ENCODE measurements around the gene FCRLB.
A peak's percentile ranks its signal among the peaks of the same experiment; 100 is the strongest.

The FCRLB gene

GRCh38 chr1:161766102-161766981, 45.0 kb downstream of the FCRLB start, which contains the start of gene ATF6 (continued):
- TF ChIP-seq ZSCAN5A (tag by site-specific recombination; IDR thresholded peaks at IDR 0.05) (0 out of 2 replicates have a peak, but pooled peaks have one; percentile 51), ZNF521 (tag by site-specific recombination; IDR thresholded peaks at IDR 0.05) (no peak), ZFP3 (tag by site-specific recombination; IDR thresholded peaks at IDR 0.05; ENCODE audit: low read depth) (no peak), ZNF169 (tag by site-specific recombination; IDR thresholded peaks at IDR 0.05) (no peak), ZNF48 (tag by site-specific recombination; IDR thresholded peaks at IDR 0.05) (no peak), YY1 (tag by site-specific recombination; IDR thresholded peaks at IDR 0.05) (peak; percentile 69; the same call in 1 of the 2 replicates), ZNF302 (tag by site-specific recombination; IDR thresholded peaks at IDR 0.05; ENCODE audit: low read depth) (no peak), ZNF114 (tag by site-specific recombination; IDR thresholded peaks at IDR 0.05) (no peak), TCF7L2 (IDR thresholded peaks at IDR 0.05; ENCODE audit: borderline replicate concordance, low read depth, low read length) (no peak), ZNF174 (tag by site-specific recombination; IDR thresholded peaks at IDR 0.05) (no peak), ZNF501 (tag by site-specific recombination; IDR thresholded peaks at IDR 0.05) (peak; percentile 81), ZBTB21 (tag by site-specific recombination; IDR thresholded peaks at IDR 0.05) (peak; percentile 97), ZNF626 (tag by site-specific recombination; IDR thresholded peaks at IDR 0.05) (no peak), ZBTB8A (tag by site-specific recombination; IDR thresholded peaks at IDR 0.05) (peak; percentile 49; the same call in 1 of the 2 replicates), ZNF202 (tag by site-specific recombination; IDR thresholded peaks at IDR 0.05; ENCODE audit: borderline replicate concordance) (no peak), ZNF449 (tag by site-specific recombination; IDR thresholded peaks at IDR 0.05) (peak; percentile 30; the same call in 1 of the 2 replicates), PRDM4 (tag by site-specific recombination; IDR thresholded peaks at IDR 0.05) (peak; percentile 77), ZSCAN23 (tag by site-specific recombination; IDR thresholded peaks at IDR 0.05) (0 out of 2 replicates have a peak, but pooled peaks have one; percentile 13), SP3 (tag by site-specific recombination; IDR thresholded peaks at IDR 0.05) (peak; percentile 50; the same call in 1 of the 2 replicates), ZNF211 (tag by site-specific recombination; IDR thresholded peaks at IDR 0.05; ENCODE audit: low read depth) (no peak), GLIS2 (tag by site-specific recombination; IDR thresholded peaks at IDR 0.05) (no peak), ZNF776 (tag by site-specific recombination; IDR thresholded peaks at IDR 0.05; ENCODE audit: borderline replicate concordance) (no peak), ZNF16 (tag by site-specific recombination; IDR thresholded peaks at IDR 0.05; ENCODE audit: low read depth) (no peak), OSR2 (tag by site-specific recombination; IDR thresholded peaks at IDR 0.05) (no peak), ZNF624 (tag by site-specific recombination; IDR thresholded peaks at IDR 0.05) (no peak), ZNF214 (tag by site-specific recombination; IDR thresholded peaks at IDR 0.05; ENCODE audit: borderline replicate concordance) (no peak), ZNF2 (tag by site-specific recombination; IDR thresholded peaks at IDR 0.05) (peak; percentile 57), ZNF248 (tag by site-specific recombination; IDR thresholded peaks at IDR 0.05) (no peak), KLF7 (tag by site-specific recombination; IDR thresholded peaks at IDR 0.05; ENCODE audit: borderline replicate concordance) (no peak), ZNF585B (tag by site-specific recombination; IDR thresholded peaks at IDR 0.05) (no peak)
- TF ChIP-seq, protein P1, sequence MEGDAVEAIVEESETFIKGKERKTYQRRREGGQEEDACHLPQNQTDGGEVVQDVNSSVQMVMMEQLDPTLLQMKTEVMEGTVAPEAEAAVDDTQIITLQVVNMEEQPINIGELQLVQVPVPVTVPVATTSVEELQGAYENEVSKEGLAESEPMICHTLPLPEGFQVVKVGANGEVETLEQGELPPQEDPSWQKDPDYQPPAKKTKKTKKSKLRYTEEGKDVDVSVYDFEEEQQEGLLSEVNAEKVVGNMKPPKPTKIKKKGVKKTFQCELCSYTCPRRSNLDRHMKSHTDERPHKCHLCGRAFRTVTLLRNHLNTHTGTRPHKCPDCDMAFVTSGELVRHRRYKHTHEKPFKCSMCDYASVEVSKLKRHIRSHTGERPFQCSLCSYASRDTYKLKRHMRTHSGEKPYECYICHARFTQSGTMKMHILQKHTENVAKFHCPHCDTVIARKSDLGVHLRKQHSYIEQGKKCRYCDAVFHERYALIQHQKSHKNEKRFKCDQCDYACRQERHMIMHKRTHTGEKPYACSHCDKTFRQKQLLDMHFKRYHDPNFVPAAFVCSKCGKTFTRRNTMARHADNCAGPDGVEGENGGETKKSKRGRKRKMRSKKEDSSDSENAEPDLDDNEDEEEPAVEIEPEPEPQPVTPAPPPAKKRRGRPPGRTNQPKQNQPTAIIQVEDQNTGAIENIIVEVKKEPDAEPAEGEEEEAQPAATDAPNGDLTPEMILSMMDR (tag by site-specific recombination; IDR thresholded peaks at IDR 0.05), result peak; percentile 16; the same call in 1 of the 2 replicates
- TF ChIP-seq, protein P2, sequence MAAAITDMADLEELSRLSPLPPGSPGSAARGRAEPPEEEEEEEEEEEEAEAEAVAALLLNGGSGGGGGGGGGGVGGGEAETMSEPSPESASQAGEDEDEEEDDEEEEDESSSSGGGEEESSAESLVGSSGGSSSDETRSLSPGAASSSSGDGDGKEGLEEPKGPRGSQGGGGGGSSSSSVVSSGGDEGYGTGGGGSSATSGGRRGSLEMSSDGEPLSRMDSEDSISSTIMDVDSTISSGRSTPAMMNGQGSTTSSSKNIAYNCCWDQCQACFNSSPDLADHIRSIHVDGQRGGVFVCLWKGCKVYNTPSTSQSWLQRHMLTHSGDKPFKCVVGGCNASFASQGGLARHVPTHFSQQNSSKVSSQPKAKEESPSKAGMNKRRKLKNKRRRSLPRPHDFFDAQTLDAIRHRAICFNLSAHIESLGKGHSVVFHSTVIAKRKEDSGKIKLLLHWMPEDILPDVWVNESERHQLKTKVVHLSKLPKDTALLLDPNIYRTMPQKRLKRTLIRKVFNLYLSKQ (tag by site-specific recombination; IDR thresholded peaks at IDR 0.05; ENCODE audit: borderline replicate concordance), result no peak

Data from HEK293 (cell line).